Naive thymus-derived CD8-positive, alpha-beta T cell (primary cell): ENCODE measurements around the gene TMEM259. TPM values are rescaled to one million over a fixed set of nuclear protein-coding genes. Genes with fewer than 3 reads are reported as not detected.

ENCODE experiments used
- ATAC-seq, 2 donors: fragments of 150-1000 bp; cut with Tn5 transposase in 1 of 2; sonication (Bioruptor Pico), chemical (Tn5 transposase) in 1 of 2; 1 replicate in 1 of 2; 2 replicates in 1 of 2; pipeline ENCODE4 v1.10.0; 2021; ENCODE audit warnings: mild to moderate bottlenecking in 2 of 2, moderate library complexity in 2 of 2
- POLR2A ChIA-PET: fragments of 350-600 bp; sonication (Branson Sonifier 250); formaldehyde crosslinking; loops from one replicate; lab custom pipeline; 2021; ENCODE audit warnings: antibody characterized with exemption; lab: Charles Lee
- DNase-seq, 10 donors: peaks; one replicate each; pipeline versions ENCODE4 v3.0.0 to v3.0.0-alpha.2; 2020 to 2022
- H3K27ac Mint-ChIP-seq, 10 donors: one replicate each; pipeline ENCODE4 v1.8.0; 2020 to 2022; ENCODE audit warnings: mild to moderate bottlenecking in 10 of 10, mixed read lengths in 10 of 10, moderate library complexity in 4 of 10, inconsistent platforms in 1 of 10
- H3K27me3 Mint-ChIP-seq, 5 donors: one replicate each; pipeline ENCODE4 v1.8.0; 2021 to 2022; ENCODE audit warnings: mixed read lengths in 5 of 5
- H3K36me3 Mint-ChIP-seq, 3 donors: one replicate each; pipeline ENCODE4 v1.8.0; 2020 to 2022; ENCODE audit warnings: mixed read lengths in 3 of 3, mild to moderate bottlenecking in 2 of 3, inconsistent platforms in 1 of 3
- H3K4me1 Mint-ChIP-seq, 4 donors: one replicate each; pipeline ENCODE4 v1.8.0; 2021 to 2022; ENCODE audit warnings: mixed read lengths in 4 of 4
- H3K4me3 Mint-ChIP-seq, 10 donors: one replicate each; pipeline ENCODE4 v1.8.0; 2020 to 2022; ENCODE audit warnings: mild to moderate bottlenecking in 10 of 10, mixed read lengths in 10 of 10, moderate library complexity in 6 of 10, inconsistent platforms in 1 of 10
- H3K9me3 Mint-ChIP-seq, 9 donors: one replicate each; pipeline ENCODE4 v1.8.0; 2020 to 2022; ENCODE audit warnings: mixed read lengths in 9 of 9, mild to moderate bottlenecking in 3 of 9, inconsistent platforms in 1 of 9, moderate library complexity in 1 of 9
- polyA plus RNA-seq, 3 donors: library from polyadenylated mRNA; unstranded; fragments of 300-500 nt; fragmentation: Illumina TruSeq; gene quantifications; one replicate each; pipeline ENCODE4 v1.2.3, GENCODE V29; 2021
- total RNA-seq, 8 experiments: library from RNA in 2 of 8; stranded (reverse) in 2 of 8; gene quantifications; one replicate each; pipeline ENCODE4 v1.2.3 and lab custom pipeline; 2021 to 2026

Gene TMEM259
- total and polyA plus RNA-seq, 5 experiments from 2014 or later, result 37.9 to 365 (median 77.0) TPM

- Mint-ChIP-seq H3K27me3 (peaks cover 5 to 30% (median 11%) of the 10 kb centered on the region in 5 donors), H3K27ac (peak overlapping the region; percentile 51 to 96 (median 94)), H3K4me1 (peaks cover 6 to 20% (median 19%) of the 10 kb centered on the region in 4 donors), H3K4me3 (peak overlapping the region; percentile 61 to 87 (median 80)), H3K36me3 (peaks cover 0 to 7% (median 0%) of the 10 kb centered on the region in 3 donors), H3K9me3 (peaks cover 0 to 3% (median 0%) of the 10 kb centered on the region in 9 donors)
- POLR2A ChIA-PET, result interaction anchor here (0.8 to 5.4 kb wide), 20 partner anchors 11 to 273 kb away, joined by 3 to 42 read pairs (median 6); partner anchors contain the start of genes ARHGAP45, CIRBP, CNN2 and RNU6-2
- DNase-seq, result peak; percentile 55 to 94 (median 86)
- ATAC-seq, result peak; percentile 84 to 87
Measured at GRCh38 chr19:996051-996838, 24.7 kb downstream of the TMEM259 start.

- Mint-ChIP-seq H3K27ac (peak overlapping the region in 2 of 10 donors; percentile 51 to 75), H3K27me3 (peaks cover 5 to 25% (median 11%) of the 10 kb centered on the region in 5 donors), H3K36me3 (peaks cover 0 to 10% (median 0%) of the 10 kb centered on the region in 3 donors), H3K4me3 (peak overlapping the region in 1 of 10 donors; percentile 10), H3K9me3 (peaks cover 0 to 3% (median 0%) of the 10 kb centered on the region in 9 donors), H3K4me1 (peaks cover 4 to 20% (median 16%) of the 10 kb centered on the region in 4 donors)
- ATAC-seq, result no peak
- no peak for DNase-seq
- POLR2A ChIA-PET, result interaction anchor here (0.5 to 5.4 kb wide), 7 partner anchors 9 to 94 kb away, joined by 3 to 42 read pairs (median 7); partner anchors contain the start of genes ARHGAP45, RNU6-2, TMEM259 and WDR18
Measured at GRCh38 chr19:995051-995827, 25.7 kb downstream of the TMEM259 start.

- peaks cover 0 to 10% (median 0%) of the 10 kb centered on the region in 3 donors for H3K36me3 Mint-ChIP-seq
- H3K27ac Mint-ChIP-seq, result peak overlapping the region in 1 of 10 donors; percentile 34
- POLR2A ChIA-PET, result interaction anchor here (0.9 to 5.4 kb wide), 5 partner anchors 9 to 95 kb away, joined by 3 to 42 read pairs (median 27); partner anchors contain the start of genes ARHGAP45, RNU6-2, TMEM259 and WDR18
- H3K4me3 Mint-ChIP-seq, result no peak overlapping the region
- H3K4me1 Mint-ChIP-seq, result peaks cover 4 to 20% (median 16%) of the 10 kb centered on the region in 4 donors
- ATAC-seq (no peak), DNase-seq (no peak)
- H3K9me3 Mint-ChIP-seq, result peaks cover 0 to 3% (median 0%) of the 10 kb centered on the region in 9 donors
- peaks cover 5 to 21% (median 9%) of the 10 kb centered on the region in 5 donors for H3K27me3 Mint-ChIP-seq
Measured at GRCh38 chr19:994516-994915, 26.4 kb downstream of the TMEM259 start.

- POLR2A ChIA-PET, result interaction anchor here (1.1 to 5.4 kb wide), 3 partner anchors 8 to 27 kb away, joined by 3 to 42 read pairs (median 7); partner anchors contain the start of genes RNU6-2, TMEM259 and WDR18
- Mint-ChIP-seq H3K36me3 (peaks cover 0 to 8% (median 0%) of the 10 kb centered on the region in 3 donors), H3K9me3 (peaks cover 0 to 3% (median 0%) of the 10 kb centered on the region in 9 donors), H3K4me1 (peaks cover 4 to 17% (median 13%) of the 10 kb centered on the region in 4 donors), H3K4me3 (no peak overlapping the region), H3K27me3 (peaks cover 0 to 15% (median 3%) of the 10 kb centered on the region in 5 donors), H3K27ac (peak overlapping the region in 2 of 10 donors; percentile 39 to 82)
- DNase-seq (no peak), ATAC-seq (no peak)
Measured at GRCh38 chr19:993831-994393, 27.0 kb downstream of the TMEM259 start.

GRCh38 chr19:993361-993830, 27.5 kb downstream of the TMEM259 start:
- Mint-ChIP-seq H3K27ac (peak overlapping the region in 4 of 10 donors; percentile 17 to 82 (median 52)), H3K4me3 (no peak overlapping the region), H3K4me1 (peaks cover 4 to 20% (median 13%) of the 10 kb centered on the region in 4 donors), H3K36me3 (peaks cover 0 to 8% (median 0%) of the 10 kb centered on the region in 3 donors), H3K9me3 (no peaks in the 10 kb centered on the region), H3K27me3 (peaks cover 0 to 12% (median 0%) of the 10 kb centered on the region in 5 donors)
- POLR2A ChIA-PET, result interaction anchor here (0.6 to 1.1 kb wide), 2 partner anchors 9 to 194 kb away, joined by 3 read pairs; no protein-coding TSS in a partner anchor
- DNase-seq (no peak), ATAC-seq (no peak)

GRCh38 chr19:992670-993055, 28.3 kb downstream of the TMEM259 start:
- H3K27me3 Mint-ChIP-seq, result peaks cover 0 to 5% (median 0%) of the 10 kb centered on the region in 5 donors
- POLR2A ChIA-PET, result interaction anchor here (0.6 to 1.1 kb wide), 2 partner anchors 8 to 194 kb away, joined by 3 read pairs; no protein-coding TSS in a partner anchor
- H3K4me1 Mint-ChIP-seq, result peaks cover 5 to 15% (median 10%) of the 10 kb centered on the region in 4 donors
- DNase-seq (no peak), ATAC-seq (no peak)
- peaks cover 0 to 12% (median 0%) of the 10 kb centered on the region in 3 donors for H3K36me3 Mint-ChIP-seq
- H3K27ac Mint-ChIP-seq, result peak overlapping the region in 3 of 10 donors; percentile 50 to 80 (median 58)
- no peaks in the 10 kb centered on the region for H3K9me3 Mint-ChIP-seq
- no peak overlapping the region for H3K4me3 Mint-ChIP-seq

- H3K9me3 Mint-ChIP-seq, result no peaks in the 10 kb centered on the region
- no peak overlapping the region for H3K4me3 Mint-ChIP-seq
- peaks cover 5 to 14% (median 9%) of the 10 kb centered on the region in 4 donors for H3K4me1 Mint-ChIP-seq
- H3K27me3 Mint-ChIP-seq, result peaks cover 0 to 4% (median 0%) of the 10 kb centered on the region in 5 donors
- H3K27ac Mint-ChIP-seq, result peak overlapping the region in 2 of 10 donors; percentile 34 to 48
- POLR2A ChIA-PET, result no interaction called here
- peaks cover 0 to 13% (median 0%) of the 10 kb centered on the region in 3 donors for H3K36me3 Mint-ChIP-seq
- ATAC-seq, result no peak
- DNase-seq, result no peak
Measured at GRCh38 chr19:991932-992669, 28.8 kb downstream of the TMEM259 start.

GRCh38 chr19:991174-991931, 29.6 kb downstream of the TMEM259 start:
- POLR2A ChIA-PET, result interaction anchor here (0.7 kb wide), 1 partner anchor 64 kb away, joined by 3 read pairs; no protein-coding TSS in a partner anchor
- peaks cover 0 to under 1% (median 0%) of the 10 kb centered on the region in 5 donors for H3K27me3 Mint-ChIP-seq
- peak overlapping the region in 2 of 10 donors; percentile 57 to 69 for H3K27ac Mint-ChIP-seq
- H3K4me3 Mint-ChIP-seq, result no peak overlapping the region
- peaks cover 0 to 19% (median 0%) of the 10 kb centered on the region in 3 donors for H3K36me3 Mint-ChIP-seq
- peak; percentile 33 to 58 for ATAC-seq
- no peaks in the 10 kb centered on the region for H3K9me3 Mint-ChIP-seq
- DNase-seq, result peak in 8 of 10 donors; percentile 35 to 73 (median 50)
- peaks cover 2 to 9% (median 7%) of the 10 kb centered on the region in 4 donors for H3K4me1 Mint-ChIP-seq

GRCh38 chr19:990746-991145, 30.2 kb downstream of the TMEM259 start:
- H3K4me3 Mint-ChIP-seq, result no peak overlapping the region
- peak overlapping the region in 1 of 10 donors; percentile 57 for H3K27ac Mint-ChIP-seq
- no peaks in the 10 kb centered on the region for H3K9me3 Mint-ChIP-seq
- H3K4me1 Mint-ChIP-seq, result peaks cover 1 to 8% (median 4%) of the 10 kb centered on the region in 4 donors
- ATAC-seq, result no peak
- POLR2A ChIA-PET, result interaction anchor here (0.7 kb wide), 1 partner anchor 63 kb away, joined by 3 read pairs; no protein-coding TSS in a partner anchor
- DNase-seq, result no peak
- H3K36me3 Mint-ChIP-seq, result peaks cover 0 to 19% (median 0%) of the 10 kb centered on the region in 3 donors
- no peaks in the 10 kb centered on the region for H3K27me3 Mint-ChIP-seq

GRCh38 chr19:990119-990571, 30.8 kb downstream of the TMEM259 start:
- no peak for ATAC-seq
- no peaks in the 10 kb centered on the region for H3K9me3 Mint-ChIP-seq
- no peaks in the 10 kb centered on the region for H3K27me3 Mint-ChIP-seq
- peaks cover 0 to 19% (median 0%) of the 10 kb centered on the region in 3 donors for H3K36me3 Mint-ChIP-seq
- peak overlapping the region in 2 of 10 donors; percentile 40 to 57 for H3K27ac Mint-ChIP-seq
- H3K4me1 Mint-ChIP-seq, result peaks cover 3 to 12% (median 6%) of the 10 kb centered on the region in 4 donors
- POLR2A ChIA-PET, result interaction anchor here (0.6 kb wide), 1 partner anchor 28 kb away, joined by 6 read pairs; no protein-coding TSS in a partner anchor
- no peak for DNase-seq
- no peak overlapping the region for H3K4me3 Mint-ChIP-seq
